Smooth muscle cell (in vitro differentiated cells): ENCODE data around the gene FSTL4. TPM values are rescaled to one million over a fixed set of nuclear protein-coding genes. Genes with fewer than 3 reads are reported as not detected.

Experiments
- DNase-seq: peaks from one replicate; lab custom pipeline; 2025; ENCODE audit not compliant: unreplicated experiment; lab: John Stamatoyannopoulos, UW
- H2AFZ ChIP-seq: fragments of 200-600 bp; sonication (generic); 2 replicates; pipeline ENCODE4 v1.6.0; 2016; ENCODE audit warnings: antibody characterized with exemption, low read depth, mild to moderate bottlenecking
- H3F3A ChIP-seq: fragments of 200-600 bp; sonication (generic); 2 replicates; pipeline ENCODE4 v1.6.0; 2017; ENCODE audit warnings: antibody characterized with exemption, low read depth
- H3K27ac ChIP-seq: fragments of 200-600 bp; sonication (generic); 2 replicates; pipeline ENCODE4 v1.5.1; 2016; ENCODE audit warnings: low read depth, mild to moderate bottlenecking
- H3K27me3 ChIP-seq: fragments of 200-600 bp; sonication (generic); 2 replicates; pipeline ENCODE4 v1.6.1; 2016; ENCODE audit warnings: low read depth, mild to moderate bottlenecking
- H3K36me3 ChIP-seq: fragments of 200-600 bp; sonication (generic); 2 replicates; pipeline ENCODE4 v1.5.1; 2016; ENCODE audit warnings: low read depth
- H3K4me1 ChIP-seq: fragments of 200-600 bp; sonication (generic); 2 replicates; pipeline ENCODE4 v1.5.1; 2016; ENCODE audit warnings: low read depth
- H3K4me2 ChIP-seq: fragments of 200-600 bp; sonication (generic); 2 replicates; pipeline ENCODE4 v1.6.0; 2016; ENCODE audit warnings: mild to moderate bottlenecking
- H3K4me3 ChIP-seq: fragments of 200-600 bp; sonication (generic); 2 replicates; pipeline ENCODE4 v1.5.1; 2016; ENCODE audit warnings: mild to moderate bottlenecking
- H3K79me2 ChIP-seq: fragments of 200-600 bp; sonication (generic); 2 replicates; pipeline ENCODE4 v1.6.0; 2016; ENCODE audit warnings: low read depth, mild to moderate bottlenecking
- H3K9ac ChIP-seq: fragments of 200-600 bp; sonication (generic); 2 replicates; pipeline ENCODE4 v1.6.0; 2016; ENCODE audit warnings: low read depth
- H3K9me3 ChIP-seq: fragments of 200-600 bp; sonication (generic); replicated peaks from 2 replicates; pipeline ENCODE4 v1.5.1; 2016; ENCODE audit warnings: low read depth
- H4K20me1 ChIP-seq: fragments of 200-600 bp; sonication (generic); 2 replicates; pipeline ENCODE4 v1.6.0; 2016; ENCODE audit warnings: low read depth
- WGBS: methylation state at CpG from one replicate; pipeline ENCODE4 v1.1.7; 2016; ENCODE audit warnings: low lambda C conversion rate; 5-methylcytosine and 5-hydroxymethylcytosine counted together
- polyA plus RNA-seq: library from polyadenylated mRNA; unstranded; fragments of >200 nt; fragmentation: Nextera tagmentation; extraction: Ambion mirVana; gene quantifications from 2 replicates; pipeline ENCODE4 v1.2.1, GENCODE V29; 2016
- total RNA-seq: library from RNA; depleted of rRNA; stranded (reverse); fragments of >200 nt; gene quantifications from 2 replicates; pipeline ENCODE4 v1.2.3, GENCODE V29; 2014
- TF ChIP-seq, protein P1 (sequence below): fragments of 200-600 bp; sonication (generic); IDR thresholded peaks from 2 replicates; pipeline ENCODE4 v1.5.1; 2017; ENCODE audit warnings: borderline replicate concordance, mild to moderate bottlenecking, antibody characterized with exemption; ENCODE audit not compliant: insufficient read depth, poor library complexity, severe bottlenecking

The FSTL4 gene
- total and polyA plus RNA-seq, 2 experiments from 2014 or later = 0.49 TPM; not detected in 1

DNA sequence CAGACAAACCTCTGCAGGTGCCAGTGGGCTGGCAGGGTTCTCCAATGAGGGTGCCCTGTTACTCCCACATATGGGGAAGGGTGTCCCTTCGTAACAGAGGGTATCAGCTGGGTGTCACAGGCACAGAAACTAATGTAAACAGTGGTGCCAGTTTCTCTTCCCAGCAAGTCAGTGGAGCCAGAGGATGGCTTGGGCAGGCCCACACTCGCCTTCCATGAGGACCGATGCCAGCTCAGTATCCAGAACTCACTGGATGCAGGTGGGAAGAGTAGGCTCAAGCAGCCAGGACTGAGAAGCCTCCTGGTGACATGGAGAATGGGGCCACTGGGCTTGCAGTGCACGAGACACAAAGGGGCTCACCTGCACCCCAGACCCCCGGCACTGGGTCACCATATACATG lies 30.4 kb downstream of the FSTL4 start:
- H3K27me3 ChIP-seq = peaks cover 4% of the 10 kb centered on the region
- no peak overlapping the region for H3K4me3 ChIP-seq
- no peaks in the 10 kb centered on the region for H4K20me1 ChIP-seq
- no peaks in the 10 kb centered on the region for H3K79me2 ChIP-seq
- H3F3A ChIP-seq = no peaks in the 10 kb centered on the region
- H3K9me3 ChIP-seq = no peaks in the 10 kb centered on the region
- WGBS = 97% methylated on average over 5 of the region's 5 CpGs
- H2AFZ ChIP-seq = no peak overlapping the region
- DNase-seq = no peak
- no peaks in the 10 kb centered on the region for H3K36me3 ChIP-seq
- H3K4me1 ChIP-seq = no peaks in the 10 kb centered on the region
- no peak overlapping the region for H3K4me2 ChIP-seq
- H3K27ac ChIP-seq = no peak overlapping the region
- TF ChIP-seq, protein P1, sequence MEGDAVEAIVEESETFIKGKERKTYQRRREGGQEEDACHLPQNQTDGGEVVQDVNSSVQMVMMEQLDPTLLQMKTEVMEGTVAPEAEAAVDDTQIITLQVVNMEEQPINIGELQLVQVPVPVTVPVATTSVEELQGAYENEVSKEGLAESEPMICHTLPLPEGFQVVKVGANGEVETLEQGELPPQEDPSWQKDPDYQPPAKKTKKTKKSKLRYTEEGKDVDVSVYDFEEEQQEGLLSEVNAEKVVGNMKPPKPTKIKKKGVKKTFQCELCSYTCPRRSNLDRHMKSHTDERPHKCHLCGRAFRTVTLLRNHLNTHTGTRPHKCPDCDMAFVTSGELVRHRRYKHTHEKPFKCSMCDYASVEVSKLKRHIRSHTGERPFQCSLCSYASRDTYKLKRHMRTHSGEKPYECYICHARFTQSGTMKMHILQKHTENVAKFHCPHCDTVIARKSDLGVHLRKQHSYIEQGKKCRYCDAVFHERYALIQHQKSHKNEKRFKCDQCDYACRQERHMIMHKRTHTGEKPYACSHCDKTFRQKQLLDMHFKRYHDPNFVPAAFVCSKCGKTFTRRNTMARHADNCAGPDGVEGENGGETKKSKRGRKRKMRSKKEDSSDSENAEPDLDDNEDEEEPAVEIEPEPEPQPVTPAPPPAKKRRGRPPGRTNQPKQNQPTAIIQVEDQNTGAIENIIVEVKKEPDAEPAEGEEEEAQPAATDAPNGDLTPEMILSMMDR = no peak
- no peak overlapping the region for H3K9ac ChIP-seq

DNA sequence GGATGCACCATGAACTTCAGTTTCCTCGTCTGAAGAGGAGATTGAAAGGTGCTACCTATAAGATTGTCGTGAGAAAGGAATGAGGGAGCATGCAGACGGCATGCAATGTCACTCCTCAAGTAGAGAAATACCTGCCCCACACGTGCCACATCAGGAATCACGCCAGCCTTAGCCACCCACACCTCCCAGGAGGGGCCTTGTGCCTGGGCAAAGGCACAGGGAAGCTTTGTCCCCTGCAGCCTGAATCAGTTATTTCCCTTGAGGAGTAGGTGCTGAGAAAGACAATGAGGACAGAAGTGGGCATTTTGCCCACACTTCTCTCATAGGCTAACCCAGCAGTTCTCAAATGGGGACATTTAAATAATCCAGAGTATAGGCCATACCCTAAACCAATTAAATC lies 31.0 kb downstream of the FSTL4 start:
- Histone ChIP-seq H3K27ac (no peak overlapping the region), H3K4me1 (no peaks in the 10 kb centered on the region), H3F3A (no peaks in the 10 kb centered on the region), H3K79me2 (no peaks in the 10 kb centered on the region), H3K4me2 (no peak overlapping the region), H2AFZ (no peak overlapping the region), H4K20me1 (no peaks in the 10 kb centered on the region), H3K9me3 (no peaks in the 10 kb centered on the region), H3K4me3 (no peak overlapping the region), H3K36me3 (no peaks in the 10 kb centered on the region), H3K9ac (no peak overlapping the region), H3K27me3 (peaks cover 4% of the 10 kb centered on the region)
- DNase-seq = no peak
- 83% methylated on average over 5 of the region's 5 CpGs for WGBS
- TF ChIP-seq, protein P1 = no peak

DNA sequence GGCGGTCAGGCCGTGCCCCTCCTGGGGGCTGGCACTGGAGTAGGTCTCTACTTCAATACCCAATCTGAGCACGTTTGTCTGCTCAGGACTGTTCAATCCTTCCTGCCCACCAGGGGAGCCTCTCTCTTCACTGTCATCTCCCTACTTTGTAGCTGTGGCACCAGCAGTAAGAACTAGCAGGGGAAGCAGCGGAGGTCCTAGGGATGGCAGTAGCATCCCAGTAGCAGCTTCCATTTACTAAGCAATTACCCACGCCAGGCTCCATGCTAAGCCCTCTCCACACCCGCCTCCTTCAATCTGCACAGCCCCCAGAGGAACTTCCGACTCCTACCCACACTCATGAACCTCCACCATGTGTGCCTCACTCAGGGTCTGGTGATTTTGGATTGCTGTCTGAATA lies 31.7 kb downstream of the FSTL4 start:
- Histone ChIP-seq H3K79me2 (no peaks in the 10 kb centered on the region), H3F3A (no peaks in the 10 kb centered on the region), H3K9ac (no peak overlapping the region), H3K9me3 (no peaks in the 10 kb centered on the region), H3K36me3 (no peaks in the 10 kb centered on the region), H3K4me2 (no peak overlapping the region), H3K27ac (no peak overlapping the region), H3K27me3 (peaks cover 4% of the 10 kb centered on the region), H3K4me3 (no peak overlapping the region), H3K4me1 (no peaks in the 10 kb centered on the region), H2AFZ (no peak overlapping the region), H4K20me1 (no peaks in the 10 kb centered on the region)
- TF ChIP-seq, protein P1 = no peak
- WGBS = 88% methylated on average over 7 of the region's 7 CpGs
- DNase-seq = no peak

DNA sequence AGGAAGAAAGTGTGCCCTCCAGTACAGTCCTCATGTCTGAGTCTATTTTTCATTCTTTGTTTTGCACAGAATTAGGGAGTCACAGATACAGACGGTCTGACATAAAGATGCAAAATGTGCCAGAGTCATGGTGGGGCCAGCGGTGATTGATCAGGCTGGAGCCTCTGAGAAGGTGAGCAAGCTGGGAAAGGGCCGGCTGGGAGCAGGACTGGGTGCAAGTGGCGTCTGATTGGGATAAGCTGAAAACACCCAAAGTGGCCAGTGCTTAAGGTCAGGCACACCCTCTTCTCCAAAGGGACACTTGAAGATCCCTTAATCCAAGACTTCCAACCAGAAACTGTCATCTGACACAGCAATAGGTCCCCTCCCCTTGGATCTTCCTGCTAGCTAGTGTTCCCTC lies 32.6 kb downstream of the FSTL4 start:
- TF ChIP-seq, protein P1 = no peak
- 79% methylated on average over 4 of the region's 4 CpGs for WGBS
- peaks cover 4% of the 10 kb centered on the region for H3K27me3 ChIP-seq

More for the DNA sequence above, 32.6 kb downstream of the FSTL4 start:
- no peak for DNase-seq
- no peaks in the 10 kb centered on the region for H3K9me3 ChIP-seq
- H3K4me3 ChIP-seq = no peak overlapping the region
- H3K9ac ChIP-seq = no peak overlapping the region
- no peak overlapping the region for H2AFZ ChIP-seq
- no peaks in the 10 kb centered on the region for H3K36me3 ChIP-seq
- no peaks in the 10 kb centered on the region for H3K79me2 ChIP-seq
- H4K20me1 ChIP-seq = no peaks in the 10 kb centered on the region
- no peaks in the 10 kb centered on the region for H3F3A ChIP-seq
- H3K27ac ChIP-seq = no peak overlapping the region
- no peaks in the 10 kb centered on the region for H3K4me1 ChIP-seq
- no peak overlapping the region for H3K4me2 ChIP-seq
